IMR-90 (cell line): ENCODE data around the gene SPINT3. TPM values are rescaled to one million over a fixed set of nuclear protein-coding genes. Genes with fewer than 3 reads are reported as not detected.

Source experiments
- ATAC-seq: fragments of 200-7000 bp; cut with Tn5 transposase; 2 replicates; pipeline ENCODE4 v1.9.1; 2020; ENCODE audit warnings: low read depth, mild to moderate bottlenecking, moderate library complexity
- BruUV-seq: library from RNA; stranded (reverse); fragments of 400-500 nt; replicated peaks from 2 replicates; lab custom pipeline; 2021; lab: Mats Ljungman, UMichigan
- CTCF ChIA-PET: fragments of 300-600 bp; formaldehyde crosslinking; extraction: SDS; loops from one replicate; lab custom pipeline; 2021; ENCODE audit warnings: antibody characterized with exemption; lab: Yijun Ruan, JAX
- POLR2A ChIA-PET: fragments of 300-600 bp; sonication (Branson Sonifier 250); formaldehyde crosslinking; loops from one replicate; lab custom pipeline; 2022; ENCODE audit warnings: antibody characterized with exemption; ENCODE audit not compliant: unreplicated experiment; lab: Charles Lee
- DNase-seq: peaks from one replicate; pipeline ENCODE4 v3.0.0; 2013
- H2AFZ ChIP-seq: replicated peaks from 2 replicates; pipeline ENCODE3; 2013; ENCODE audit warnings: low read length, mild to moderate bottlenecking; ENCODE audit not compliant: poor library complexity
- H2AK5ac ChIP-seq: 2 replicates; pipeline ENCODE4 v1.6.1; 2013; ENCODE audit warnings: low read depth, low read length, inconsistent platforms
- H2AK9ac ChIP-seq: replicated peaks from 2 replicates; pipeline ENCODE3; 2013; ENCODE audit warnings: mild to moderate bottlenecking, low read depth, low read length, moderate library complexity; ENCODE audit not compliant: poor library complexity
- H2BK120ac ChIP-seq: 2 replicates; pipeline ENCODE4 v1.6.1; 2013; ENCODE audit warnings: low read depth, low read length, inconsistent platforms
- H2BK15ac ChIP-seq: 3 replicates; pipeline ENCODE4 v1.6.1; 2013; ENCODE audit warnings: low read depth, low read length, inconsistent platforms
- H2BK20ac ChIP-seq: 2 replicates; pipeline ENCODE4 v1.6.1; 2013; ENCODE audit warnings: low read depth, mild to moderate bottlenecking, inconsistent platforms, low read length, moderate library complexity
- H2BK5ac ChIP-seq: 2 replicates; pipeline ENCODE4 v1.6.1; 2013; ENCODE audit warnings: mild to moderate bottlenecking, low read depth, low read length, inconsistent platforms; ENCODE audit not compliant: poor library complexity, severe bottlenecking
- H3K14ac ChIP-seq: replicated peaks from 2 replicates; pipeline ENCODE4 v1.6.1; 2013; ENCODE audit warnings: low read depth, low read length, inconsistent platforms
- H3K18ac ChIP-seq: 2 replicates; pipeline ENCODE4 v1.6.1; 2013; ENCODE audit warnings: low read depth, low read length, control low read depth
- H3K23ac ChIP-seq: 2 replicates; pipeline ENCODE4 v1.6.1; 2013; ENCODE audit warnings: low read depth, low read length, inconsistent platforms
- H3K27ac ChIP-seq: 2 replicates; pipeline ENCODE4 v1.5.1; 2013; ENCODE audit warnings: mild to moderate bottlenecking, control low read depth, low read length; ENCODE audit not compliant: insufficient read depth
- H3K27me3 ChIP-seq: 2 replicates; pipeline ENCODE4 v1.6.1; 2013; ENCODE audit warnings: low read length; ENCODE audit not compliant: control insufficient read depth, insufficient read depth
- H3K36me3 ChIP-seq: 2 replicates; pipeline ENCODE4 v1.6.1; 2013; ENCODE audit warnings: low read length, mixed read lengths; ENCODE audit not compliant: control insufficient read depth, insufficient read depth
- H3K4ac ChIP-seq: 2 replicates; pipeline ENCODE4 v1.6.1; 2013; ENCODE audit warnings: low read depth, low read length, inconsistent platforms
- H3K4me1 ChIP-seq: 2 replicates; pipeline ENCODE4 v1.6.1; 2013; ENCODE audit warnings: low read length, mixed read lengths; ENCODE audit not compliant: control insufficient read depth, insufficient read depth
- H3K4me2 ChIP-seq: 2 replicates; pipeline ENCODE4 v1.6.1; 2013; ENCODE audit warnings: low read depth, mild to moderate bottlenecking, control low read depth, low read length, moderate library complexity
- H3K4me3 ChIP-seq: 2 replicates; pipeline ENCODE4 v1.5.1; 2013; ENCODE audit warnings: low read depth, mild to moderate bottlenecking, control low read depth, low read length, moderate library complexity; ENCODE audit not compliant: insufficient read depth
- H3K56ac ChIP-seq: 2 replicates; pipeline ENCODE4 v1.6.1; 2013; ENCODE audit warnings: low read length, inconsistent platforms; ENCODE audit not compliant: insufficient read depth; ENCODE audit errors: extremely low read depth
- H3K79me1 ChIP-seq, 2 experiments: 2 replicates each; pipeline ENCODE4 v1.6.1; 2013; ENCODE audit warnings: low read length in 2 of 2, inconsistent platforms in 1 of 2, low read depth in 1 of 2
- H3K9ac ChIP-seq: 2 replicates; pipeline ENCODE4 v1.6.1; 2013; ENCODE audit warnings: low read depth, low read length, control low read depth
- H3K9me1 ChIP-seq: 2 replicates; pipeline ENCODE4 v1.6.1; 2013; ENCODE audit warnings: low read length, inconsistent platforms; ENCODE audit not compliant: insufficient read depth
- H3K9me3 ChIP-seq: 2 replicates; pipeline ENCODE4 v1.6.1; 2013; ENCODE audit warnings: low read length; ENCODE audit not compliant: control insufficient read depth, insufficient read depth
- H4K20me1 ChIP-seq: 2 replicates; pipeline ENCODE4 v1.6.1; 2013; ENCODE audit warnings: low read length, inconsistent platforms; ENCODE audit not compliant: insufficient read depth
- H4K5ac ChIP-seq: 2 replicates; pipeline ENCODE4 v1.6.1; 2013; ENCODE audit warnings: mild to moderate bottlenecking, low read depth, low read length, control low read depth
- H4K8ac ChIP-seq, 2 experiments: 2 replicates each; pipeline ENCODE4 v1.6.1; 2013; ENCODE audit warnings: low read depth in 2 of 2, low read length in 2 of 2, control low read depth in 1 of 2, inconsistent platforms in 1 of 2
- H4K91ac ChIP-seq: 2 replicates; pipeline ENCODE4 v1.6.1; 2013; ENCODE audit warnings: low read depth, low read length, inconsistent platforms; ENCODE audit not compliant: insufficient read depth
- CEBPB ChIP-seq: IDR thresholded peaks from 2 replicates; pipeline ENCODE4 v1.6.1; 2012; ENCODE audit warnings: low read depth, low read length, improper control_type of control experiment
- MAZ ChIP-seq: IDR thresholded peaks from 2 replicates; pipeline ENCODE4 v1.6.1; 2012; ENCODE audit warnings: low read depth, mild to moderate bottlenecking, low read length, improper control_type of control experiment, moderate library complexity, borderline replicate concordance
- POLR2A ChIP-seq: IDR thresholded peaks from 2 replicates; pipeline ENCODE4 v1.6.1; 2012; ENCODE audit warnings: mild to moderate bottlenecking, low read depth, low read length
- WGBS, 2 experiments: methylation state at CpG; one replicate each; pipeline versions ENCODE4 v1.1.5 to v1.1.7; 2013; ENCODE audit warnings: missing lambda C conversion rate in 2 of 2; ENCODE audit not compliant: insufficient read length in 1 of 2; ENCODE audit errors: extremely low coverage in 2 of 2; 5-methylcytosine and 5-hydroxymethylcytosine counted together
- dilution Hi-C: fragments of 300-500 bp; cut with HindIII; formaldehyde crosslinking; loops from one replicate; pipeline ENCODE4 v1.14.3; 2018; ENCODE audit warnings: low sequenced_read_pairs; ENCODE audit not compliant: unreplicated experiment
- in situ Hi-C: fragments of 300-500 bp; cut with MboI; formaldehyde crosslinking; loops from 3 replicates; pipeline ENCODE4 v1.14.3; 2019; ENCODE audit warnings: low sequenced_read_pairs, inconsistent platforms, mixed read lengths
- intact Hi-C: fragments of 100-400 bp; cut with micrococcal nuclease; formaldehyde crosslinking; loops from 2 replicates; pipeline ENCODE4 v1.10.0; 2022
- polyA plus RNA-seq, 3 experiments: library from polyadenylated mRNA; depleted of rRNA; stranded (reverse); fragments of >200 nt; gene quantifications; 2 replicates each; pipeline ENCODE4 v1.2.3, GENCODE V29; 2012; ENCODE audit warnings: low replicate concordance in 1 of 3
- total RNA-seq: library from RNA; depleted of rRNA; stranded (reverse); fragments of >200 nt; gene quantifications from 2 replicates; pipeline ENCODE4 v1.2.3, GENCODE V29; 2012
- TF ChIP-seq, protein P1 (sequence below): fragments of 150-350 bp; IDR thresholded peaks from 2 replicates; pipeline ENCODE4 v1.6.1; 2016; ENCODE audit warnings: low read depth, mild to moderate bottlenecking, low read length, moderate library complexity, borderline replicate concordance

The SPINT3 gene
- total and polyA plus RNA-seq, 2 of the 4 experiments (the other 2 are of a cell fraction) = not detected

DNA sequence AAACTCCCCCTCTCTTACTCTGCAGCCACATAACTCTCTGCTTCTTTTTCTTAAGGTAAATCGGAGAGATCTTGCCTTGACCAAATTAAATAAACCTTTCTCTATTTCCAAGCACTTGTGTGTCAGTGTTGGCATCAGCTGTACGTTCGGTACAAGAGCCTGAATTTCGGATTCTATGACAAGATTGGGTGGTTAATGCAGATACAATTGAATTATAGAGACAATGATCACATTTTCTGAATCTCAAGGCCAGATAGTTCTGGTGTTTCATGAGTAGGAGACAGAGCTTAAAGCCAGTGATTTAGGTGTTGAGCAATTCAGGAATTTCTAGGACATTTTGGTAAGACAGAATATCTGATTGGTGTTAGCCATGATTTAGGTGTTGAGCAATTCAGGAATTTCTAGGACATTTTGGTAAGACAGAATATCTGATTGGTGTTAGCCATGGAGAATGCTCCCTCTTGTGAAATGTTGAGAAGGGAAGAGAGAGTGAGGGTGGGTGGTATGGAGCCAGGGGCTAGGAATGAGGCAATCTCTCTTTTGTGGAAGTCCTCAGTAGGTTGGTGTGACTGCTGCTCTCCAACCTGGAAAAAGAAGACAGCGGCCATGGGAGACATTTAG, 5.1 kb downstream of the SPINT3 start:
- Histone ChIP-seq H3K4me1 (no peaks in the 10 kb centered on the region), H3K4ac (no peak overlapping the region), H2BK15ac (no peak overlapping the region), H3K36me3 (no peaks in the 10 kb centered on the region), H3K14ac (no peak overlapping the region), H2BK20ac (no peak overlapping the region), H3K9me3 (no peaks in the 10 kb centered on the region), H2AK9ac (no peak overlapping the region), H4K8ac (no peak overlapping the region), H3K9ac (no peak overlapping the region), H2BK5ac (no peak overlapping the region), H2BK120ac (no peak overlapping the region), H3K4me2 (no peak overlapping the region), H2AK5ac (no peak overlapping the region), H3K56ac (no peak overlapping the region), H3K23ac (no peak overlapping the region), H3K79me1 (no peaks in the 10 kb centered on the region), H3K27me3 (no peaks in the 10 kb centered on the region), H2AFZ (no peak overlapping the region), H4K20me1 (no peaks in the 10 kb centered on the region), H4K91ac (no peak overlapping the region), H3K9me1 (no peaks in the 10 kb centered on the region), H3K27ac (no peak overlapping the region), H4K5ac (no peak overlapping the region), H3K4me3 (no peak overlapping the region), H3K18ac (no peak overlapping the region)
- ChIA-PET POLR2A (no interaction called here), CTCF (no interaction called here)
- intact Hi-C loops (no loop called here), dilution Hi-C loops (no loop called here), in situ Hi-C loops (no loop called here)
- no peak for DNase-seq
- no peak for ATAC-seq
- no TSS peak for BruUV-seq
- TF ChIP-seq CEBPB (no peak), POLR2A (no peak), MAZ (no peak)
- TF ChIP-seq, protein P1, sequence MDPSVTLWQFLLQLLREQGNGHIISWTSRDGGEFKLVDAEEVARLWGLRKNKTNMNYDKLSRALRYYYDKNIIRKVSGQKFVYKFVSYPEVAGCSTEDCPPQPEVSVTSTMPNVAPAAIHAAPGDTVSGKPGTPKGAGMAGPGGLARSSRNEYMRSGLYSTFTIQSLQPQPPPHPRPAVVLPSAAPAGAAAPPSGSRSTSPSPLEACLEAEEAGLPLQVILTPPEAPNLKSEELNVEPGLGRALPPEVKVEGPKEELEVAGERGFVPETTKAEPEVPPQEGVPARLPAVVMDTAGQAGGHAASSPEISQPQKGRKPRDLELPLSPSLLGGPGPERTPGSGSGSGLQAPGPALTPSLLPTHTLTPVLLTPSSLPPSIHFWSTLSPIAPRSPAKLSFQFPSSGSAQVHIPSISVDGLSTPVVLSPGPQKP = no peak
- no CpG with 5 or more reads among the region's 5 CpGs for WGBS, 2 experiments
